Endothelial cell of umbilical vein (primary cell): ENCODE measurements around the gene CTNND2. TPM values are rescaled to one million over a fixed set of nuclear protein-coding genes. Genes with fewer than 3 reads are reported as not detected.

Experiments
- BruUV-seq: library from RNA; stranded (reverse); fragments of 400-500 nt; replicated peaks from 2 replicates; lab custom pipeline; 2021; lab: Mats Ljungman, UMichigan
- CTCF ChIA-PET: fragments of 300-600, 350-600 bp; sonication (Branson Sonifier 250); formaldehyde crosslinking; loops from one replicate; lab custom pipeline; 2021; ENCODE audit warnings: antibody characterized with exemption, inconsistent platforms; lab: Charles Lee
- POLR2A ChIA-PET: fragments of 300-600, 350-600 bp; sonication (Branson Sonifier 250); formaldehyde crosslinking; loops from one replicate; lab custom pipeline; 2021; ENCODE audit warnings: antibody characterized with exemption, inconsistent platforms; lab: Charles Lee
- DNase-seq: peaks from one replicate; pipeline ENCODE4 v3.0.0-alpha.2; 2011; ENCODE audit warnings: low read depth, low spot score
- FAIRE-seq: peaks from 2 replicates; lab custom pipeline; 2011; peaks lifted over from hg19 to GRCh38; lab: Jason Lieb, UNC
- H2AFZ ChIP-seq: 2 replicates; pipeline ENCODE4 v1.6.0; 2012; ENCODE audit warnings: low read depth, low read length, control low read depth, inconsistent platforms
- H3K27ac ChIP-seq: 2 replicates; pipeline ENCODE4 v1.5.1; 2011; ENCODE audit warnings: low read depth, mild to moderate bottlenecking, control low read depth, low read length, moderate library complexity; ENCODE audit not compliant: insufficient read depth
- H3K27me3 ChIP-seq, 2 experiments: 2 replicates each; pipeline versions ENCODE4 v1.6.0 to v1.6.1; 2011; ENCODE audit warnings: low read length in 2 of 2, mixed read lengths in 1 of 2; ENCODE audit not compliant: control insufficient read depth in 2 of 2, insufficient read depth in 2 of 2
- H3K36me3 ChIP-seq, 2 experiments: 2 replicates in 1 of 2; 3 replicates in 1 of 2; pipeline ENCODE4 v1.5.1; 2011; ENCODE audit warnings: low read length in 2 of 2, mild to moderate bottlenecking in 1 of 2, moderate library complexity in 1 of 2; ENCODE audit not compliant: control insufficient read depth in 2 of 2, insufficient read depth in 2 of 2; ENCODE audit errors: extremely low read depth in 1 of 2
- H3K4me1 ChIP-seq: 3 replicates; pipeline ENCODE4 v1.5.1; 2011; ENCODE audit warnings: mild to moderate bottlenecking, low read length; ENCODE audit not compliant: control insufficient read depth, insufficient read depth; ENCODE audit errors: extremely low read depth
- H3K4me2 ChIP-seq: 2 replicates; pipeline ENCODE4 v1.6.1; 2011; ENCODE audit warnings: low read length, control low read depth, mixed read lengths; ENCODE audit not compliant: insufficient read depth
- H3K4me3 ChIP-seq, 3 experiments: fragments of 200-600 bp in 1 of 3; sonication (generic), shearing (Covaris generic) in 1 of 3; replicated peaks in 1 of 3; 2 replicates each; pipeline ENCODE4 v1.5.1; 2011 to 2016; ENCODE audit warnings: control low read depth in 3 of 3, low read length in 3 of 3, mild to moderate bottlenecking in 2 of 3, inconsistent platforms in 1 of 3, low read depth in 1 of 3, moderate library complexity in 1 of 3; ENCODE audit not compliant: insufficient read depth in 1 of 3
- H3K79me2 ChIP-seq: 2 replicates; pipeline ENCODE4 v1.6.0; 2012; ENCODE audit warnings: low read length, inconsistent platforms; ENCODE audit not compliant: control insufficient read depth, insufficient read depth
- H3K9ac ChIP-seq: replicated peaks from 2 replicates; pipeline ENCODE3; 2011; ENCODE audit warnings: low read length, control low read depth; ENCODE audit not compliant: insufficient read depth; ENCODE audit errors: extremely low read depth
- H3K9me1 ChIP-seq: replicated peaks from 3 replicates; pipeline ENCODE4 v1.6.0; 2011; ENCODE audit warnings: mild to moderate bottlenecking, low read length; ENCODE audit not compliant: control insufficient read depth, insufficient read depth; ENCODE audit errors: extremely low read depth
- H3K9me3 ChIP-seq: replicated peaks from 2 replicates; pipeline ENCODE4 v1.5.1; 2012; ENCODE audit warnings: low read length, inconsistent platforms; ENCODE audit not compliant: control insufficient read depth, insufficient read depth
- H4K20me1 ChIP-seq: replicated peaks from 2 replicates; pipeline ENCODE3; 2011; ENCODE audit warnings: mild to moderate bottlenecking, low read length; ENCODE audit not compliant: control insufficient read depth, insufficient read depth; ENCODE audit errors: extremely low read depth
- EZH2 ChIP-seq: IDR thresholded peaks from 2 replicates; pipeline ENCODE4 v1.6.1; 2012; ENCODE audit warnings: borderline replicate concordance, low read depth, mild to moderate bottlenecking, moderate library complexity, low read length, inconsistent platforms; ENCODE audit not compliant: severe bottlenecking
- FOS ChIP-seq: IDR thresholded peaks from 2 replicates; pipeline ENCODE4 v1.6.1; 2011; ENCODE audit warnings: mild to moderate bottlenecking, low read length, moderate library complexity, borderline replicate concordance; ENCODE audit not compliant: insufficient read depth
- GATA2 ChIP-seq: IDR thresholded peaks from 2 replicates; pipeline ENCODE4 v1.7.0; 2011; ENCODE audit warnings: low read depth, mild to moderate bottlenecking, moderate library complexity, mixed read lengths, low read length; ENCODE audit not compliant: insufficient read length, insufficient read depth
- JUN ChIP-seq: IDR thresholded peaks from 2 replicates; pipeline ENCODE4 v1.6.1; 2011; ENCODE audit warnings: borderline replicate concordance, low read depth; ENCODE audit not compliant: insufficient read length, insufficient read depth
- MYC ChIP-seq: IDR thresholded peaks from one replicate; pipeline ENCODE4 v1.6.1; 2011; ENCODE audit warnings: mild to moderate bottlenecking, low read depth, low read length
- POLR2A ChIP-seq: IDR thresholded peaks from 2 replicates; pipeline ENCODE4 v1.6.1; 2012; ENCODE audit warnings: low read depth, mild to moderate bottlenecking, control low read depth, low read length
- POLR2AphosphoS5 ChIP-seq: IDR thresholded peaks from 2 replicates; pipeline ENCODE4 v1.6.1; 2012; ENCODE audit warnings: low read depth, mild to moderate bottlenecking, control low read depth, low read length, moderate library complexity; ENCODE audit not compliant: insufficient read depth
- dilution Hi-C: fragments of 300-500 bp; cut with MboI; formaldehyde crosslinking; loops from one replicate; pipeline ENCODE4 v1.15.0; 2019; ENCODE audit warnings: low sequenced_read_pairs; ENCODE audit not compliant: extremely low pct_ligation_motif_present
- intact Hi-C: fragments of 100-400 bp; cut with micrococcal nuclease; formaldehyde crosslinking; loops from one replicate; pipeline ENCODE4 v1.10.0; 2022
- polyA plus RNA-seq, 4 experiments: library from polyadenylated mRNA; depleted of rRNA in 3 of 4; stranded (reverse) in 3 of 4; unstranded in 1 of 4; fragments of >200 nt; gene quantifications; 2 replicates each; pipeline versions ENCODE4 v1.2.1 to v1.2.3, GENCODE V29; 2011 to 2012; ENCODE audit warnings: missing spikeins in 1 of 4
- total RNA-seq: library from RNA; stranded (reverse); gene quantifications from 2 replicates; pipeline ENCODE4 v1.2.3, GENCODE V29; 2021
- TF ChIP-seq, protein P1 (sequence below), 2 donors: IDR thresholded peaks; 1 replicate in 1 of 2; 2 replicates in 1 of 2; pipeline ENCODE4 v1.5.1; 2011; ENCODE audit warnings: low read length in 2 of 2, mild to moderate bottlenecking in 2 of 2, moderate library complexity in 2 of 2, control low read depth in 1 of 2, inconsistent platforms in 1 of 2, low read depth in 1 of 2; ENCODE audit not compliant: insufficient read depth in 1 of 2; ENCODE audit errors: extremely low read depth in 1 of 2
- TF ChIP-seq, protein P2 (sequence below): IDR thresholded peaks from 2 replicates; pipeline ENCODE4 v1.6.1; 2011; ENCODE audit not compliant: insufficient read depth, insufficient read length

The CTNND2 gene
- total and polyA plus RNA-seq, 2 donors (not counting 3 experiments of a cell fraction or from before 2014, with no cell fraction given): not detected

DNA sequence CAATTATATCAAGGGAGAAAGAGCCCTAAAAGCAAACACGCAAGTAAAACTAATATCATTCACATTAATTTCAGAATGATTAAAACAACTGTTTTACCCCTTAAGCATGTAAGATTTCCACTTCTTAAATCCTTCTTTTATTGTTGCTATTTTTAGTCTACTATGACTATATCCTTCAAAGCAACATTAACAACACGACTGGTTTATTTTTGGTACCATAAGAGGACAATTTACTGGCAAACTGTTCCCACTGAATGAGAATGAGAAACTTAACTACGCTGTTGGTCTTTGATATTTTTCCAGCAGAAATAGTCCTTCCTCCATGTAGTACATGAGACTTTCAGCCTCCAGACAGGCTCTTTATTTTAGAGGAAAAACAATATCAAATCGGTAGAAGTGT, 281.5 kb downstream of the CTNND2 start:
- DNase-seq: no peak
- Histone ChIP-seq H4K20me1 (no peaks in the 10 kb centered on the region), H3K27me3 (no peaks in the 10 kb centered on the region), H3K79me2 (no peaks in the 10 kb centered on the region), H3K9me3 (peaks cover 1% of the 10 kb centered on the region), H2AFZ (no peak overlapping the region), H3K36me3 (no peaks in the 10 kb centered on the region), H3K4me3 (no peak overlapping the region), H3K4me2 (no peak overlapping the region), H3K9ac (no peak overlapping the region), H3K9me1 (no peaks in the 10 kb centered on the region), H3K27ac (no peak overlapping the region), H3K4me1 (no peaks in the 10 kb centered on the region)
- POLR2A ChIA-PET: no interaction called here
- intact Hi-C loops (no loop called here), dilution Hi-C loops (no loop called here)
- CTCF ChIA-PET: no interaction called here
- no peak for TF ChIP-seq GATA2
- TF ChIP-seq MYC: no peak
- TF ChIP-seq EZH2: no peak
- no peak for TF ChIP-seq JUN
- TF ChIP-seq, protein P1, sequence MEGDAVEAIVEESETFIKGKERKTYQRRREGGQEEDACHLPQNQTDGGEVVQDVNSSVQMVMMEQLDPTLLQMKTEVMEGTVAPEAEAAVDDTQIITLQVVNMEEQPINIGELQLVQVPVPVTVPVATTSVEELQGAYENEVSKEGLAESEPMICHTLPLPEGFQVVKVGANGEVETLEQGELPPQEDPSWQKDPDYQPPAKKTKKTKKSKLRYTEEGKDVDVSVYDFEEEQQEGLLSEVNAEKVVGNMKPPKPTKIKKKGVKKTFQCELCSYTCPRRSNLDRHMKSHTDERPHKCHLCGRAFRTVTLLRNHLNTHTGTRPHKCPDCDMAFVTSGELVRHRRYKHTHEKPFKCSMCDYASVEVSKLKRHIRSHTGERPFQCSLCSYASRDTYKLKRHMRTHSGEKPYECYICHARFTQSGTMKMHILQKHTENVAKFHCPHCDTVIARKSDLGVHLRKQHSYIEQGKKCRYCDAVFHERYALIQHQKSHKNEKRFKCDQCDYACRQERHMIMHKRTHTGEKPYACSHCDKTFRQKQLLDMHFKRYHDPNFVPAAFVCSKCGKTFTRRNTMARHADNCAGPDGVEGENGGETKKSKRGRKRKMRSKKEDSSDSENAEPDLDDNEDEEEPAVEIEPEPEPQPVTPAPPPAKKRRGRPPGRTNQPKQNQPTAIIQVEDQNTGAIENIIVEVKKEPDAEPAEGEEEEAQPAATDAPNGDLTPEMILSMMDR (IDR thresholded peaks at IDR 0.05; ENCODE audit: extremely low read depth in 1 of 2, insufficient read depth in 1 of 2, low read depth in 1 of 2, low read length in 2 of 2): no peak
- no peak for TF ChIP-seq POLR2A
- TF ChIP-seq FOS: no peak
- TF ChIP-seq POLR2AphosphoS5: no peak
- TF ChIP-seq, protein P2, sequence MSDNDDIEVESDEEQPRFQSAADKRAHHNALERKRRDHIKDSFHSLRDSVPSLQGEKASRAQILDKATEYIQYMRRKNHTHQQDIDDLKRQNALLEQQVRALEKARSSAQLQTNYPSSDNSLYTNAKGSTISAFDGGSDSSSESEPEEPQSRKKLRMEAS: no peak
- no peak for FAIRE-seq
- BruUV-seq: no TSS peak
